Tibial nerve (tissue), 3 donors: ENCODE data around the gene NHSL1.

ENCODE experiments used
- CTCF ChIP-seq, 5 experiments: fragments of 200-600 bp in 3 of 5; fragments of 450-650 bp in 2 of 5; sonication (generic) in 3 of 5; IDR thresholded peaks; one replicate each; pipeline ENCODE4 v1.5.1; 2016 to 2019; ENCODE audit warnings: antibody characterized with exemption in 5 of 5, mild to moderate bottlenecking in 3 of 5, moderate library complexity in 2 of 5
- POLR2A ChIP-seq, 2 donors: fragments of 450-650 bp; IDR thresholded peaks; one replicate each; pipeline ENCODE4 v1.6.1; 2017; ENCODE audit warnings: antibody characterized with exemption in 2 of 2, mild to moderate bottlenecking in 2 of 2, moderate library complexity in 2 of 2

GRCh38 chr6:138523347-138524210 lies 24.3 kb upstream of the NHSL1 start:
- TF ChIP-seq CTCF (IDR thresholded peaks at IDR 0.05) (no peak), POLR2A (IDR thresholded peaks at IDR 0.05) (no peak)
